CD14-positive monocyte (primary cell): ENCODE results near the gene BRMS1. TPM values are rescaled to one million over a fixed set of nuclear protein-coding genes. Genes with fewer than 3 reads are reported as not detected.
A peak's percentile ranks its signal among the peaks of the same experiment; 100 is the strongest.

Experiments
- DNase-seq, 3 donors: peaks; one replicate each; pipeline ENCODE4 v3.0.0-alpha.2; 2011 to 2022
- H2AFZ ChIP-seq: 2 replicates; pipeline ENCODE4 v1.6.0; 2012; ENCODE audit warnings: mild to moderate bottlenecking, low read depth, low read length, inconsistent platforms; ENCODE audit not compliant: insufficient read depth, poor library complexity, severe bottlenecking
- H3K27ac ChIP-seq, 2 donors: 1 replicate in 1 of 2; 2 replicates in 1 of 2; pipeline ENCODE4 v1.5.1; 2012 to 2013; ENCODE audit warnings: low read length in 2 of 2, control low read depth in 1 of 2, inconsistent platforms in 1 of 2, low read depth in 1 of 2, mild to moderate bottlenecking in 1 of 2
- H3K27me3 ChIP-seq, 2 donors: one replicate each; pipeline versions ENCODE4 v1.6.0 to v1.6.1; 2011 to 2013; ENCODE audit warnings: low read length in 2 of 2; ENCODE audit not compliant: control insufficient read depth in 2 of 2, insufficient read depth in 2 of 2
- H3K36me3 ChIP-seq, 2 donors: replicated peaks in 1 of 2; 1 replicate in 1 of 2; 2 replicates in 1 of 2; pipeline versions ENCODE4 v1.5.1 to v1.6.1; 2012 to 2013; ENCODE audit warnings: low read length in 2 of 2, control low read depth in 1 of 2, inconsistent platforms in 1 of 2, mild to moderate bottlenecking in 1 of 2; ENCODE audit not compliant: insufficient read depth in 2 of 2, control insufficient read depth in 1 of 2
- H3K4me1 ChIP-seq, 2 donors: 1 replicate in 1 of 2; 2 replicates in 1 of 2; pipeline versions ENCODE4 v1.5.1 to v1.6.1; 2012 to 2013; ENCODE audit warnings: low read length in 2 of 2, control low read depth in 1 of 2, inconsistent platforms in 1 of 2, mild to moderate bottlenecking in 1 of 2, moderate library complexity in 1 of 2; ENCODE audit not compliant: insufficient read depth in 2 of 2, control insufficient read depth in 1 of 2
- H3K4me2 ChIP-seq: replicated peaks from 2 replicates; pipeline ENCODE3; 2012; ENCODE audit warnings: low read length, moderate library complexity, mild to moderate bottlenecking; ENCODE audit not compliant: poor library complexity, severe bottlenecking; ENCODE audit errors: extremely low read depth
- H3K4me3 ChIP-seq, 3 experiments: fragments of 200-600 bp in 1 of 3; sonication (generic) in 1 of 3; replicated peaks in 1 of 3; 1 replicate in 2 of 3; 2 replicates in 1 of 3; pipeline ENCODE4 v1.5.1; 2011 to 2013; ENCODE audit warnings: low read length in 3 of 3, mild to moderate bottlenecking in 3 of 3, control low read depth in 2 of 3, low read depth in 2 of 3, inconsistent platforms in 1 of 3, moderate library complexity in 1 of 3
- H3K79me2 ChIP-seq: 2 replicates; pipeline ENCODE4 v1.6.0; 2012; ENCODE audit warnings: mild to moderate bottlenecking, control low read depth, inconsistent platforms, low read length, moderate library complexity; ENCODE audit not compliant: insufficient read depth
- H3K9ac ChIP-seq: 2 replicates; pipeline ENCODE4 v1.6.0; 2017; ENCODE audit warnings: low read length, mild to moderate bottlenecking; ENCODE audit not compliant: insufficient read depth, poor library complexity, severe bottlenecking
- H3K9me3 ChIP-seq, 2 donors: replicated peaks in 1 of 2; 1 replicate in 1 of 2; 2 replicates in 1 of 2; pipeline versions ENCODE4 v1.5.1 to v1.6.1; 2012 to 2013; ENCODE audit warnings: low read length in 2 of 2, control low read depth in 1 of 2; ENCODE audit not compliant: control insufficient read depth in 1 of 2, insufficient read depth in 1 of 2
- H4K20me1 ChIP-seq: 2 replicates; pipeline ENCODE4 v1.6.0; 2012; ENCODE audit warnings: mild to moderate bottlenecking, low read length, control low read depth, moderate library complexity; ENCODE audit not compliant: insufficient read depth
- H3K27ac Mint-ChIP-seq, 7 donors: one replicate each; pipeline ENCODE4 v1.8.0; 2020; ENCODE audit warnings: mild to moderate bottlenecking in 7 of 7, mixed read lengths in 7 of 7, moderate library complexity in 6 of 7, inconsistent platforms in 2 of 7
- H3K27me3 Mint-ChIP-seq, 3 donors: one replicate each; pipeline ENCODE4 v1.8.0; 2021 to 2022; ENCODE audit warnings: low read depth in 3 of 3, mild to moderate bottlenecking in 3 of 3, mixed read lengths in 3 of 3, moderate library complexity in 3 of 3, inconsistent platforms in 1 of 3
- H3K36me3 Mint-ChIP-seq, 2 donors: one replicate each; pipeline ENCODE4 v1.8.0; 2020; ENCODE audit warnings: mixed read lengths in 2 of 2, inconsistent platforms in 1 of 2, mild to moderate bottlenecking in 1 of 2
- H3K4me1 Mint-ChIP-seq: one replicate; pipeline ENCODE4 v1.8.0; 2020; ENCODE audit warnings: mild to moderate bottlenecking, mixed read lengths
- H3K4me3 Mint-ChIP-seq, 2 donors: one replicate each; pipeline ENCODE4 v1.8.0; 2020; ENCODE audit warnings: mild to moderate bottlenecking in 2 of 2, mixed read lengths in 2 of 2, moderate library complexity in 1 of 2
- H3K9me3 Mint-ChIP-seq, 7 donors: one replicate each; pipeline ENCODE4 v1.8.0; 2020 to 2022; ENCODE audit warnings: mixed read lengths in 7 of 7, mild to moderate bottlenecking in 6 of 7, moderate library complexity in 6 of 7, inconsistent platforms in 2 of 7
- WGBS: methylation state at CpG from one replicate; pipeline ENCODE4 v1.1.5; 2013; ENCODE audit warnings: missing lambda C conversion rate; ENCODE audit not compliant: insufficient coverage; 5-methylcytosine and 5-hydroxymethylcytosine counted together
- intact Hi-C, 2 donors: fragments of 100-400 bp; cut with micrococcal nuclease; formaldehyde crosslinking; loops; one replicate each; pipeline versions ENCODE4 v1.15.0 to v1.15.1; 2023
- polyA plus RNA-seq, 3 donors: library from polyadenylated mRNA; depleted of rRNA in 1 of 3; unstranded in 2 of 3; stranded (reverse) in 1 of 3; fragments of 300-500 nt in 2 of 3; fragments of >200 nt in 1 of 3; fragmentation: Illumina TruSeq in 2 of 3; gene quantifications; 1 replicate in 2 of 3; 2 replicates in 1 of 3; pipeline ENCODE4 v1.2.3, GENCODE V29; 2012 to 2021
- TF ChIP-seq, protein P1 (sequence below): fragments of 200-600 bp; IDR thresholded peaks from one replicate; pipeline ENCODE4 v1.8.0; 2022; ENCODE audit warnings: antibody characterized with exemption, mild to moderate bottlenecking

BRMS1 gene
- polyA plus RNA-seq, 3 donors: 49.0 to 65.2 (median 62.0) TPM

DNA sequence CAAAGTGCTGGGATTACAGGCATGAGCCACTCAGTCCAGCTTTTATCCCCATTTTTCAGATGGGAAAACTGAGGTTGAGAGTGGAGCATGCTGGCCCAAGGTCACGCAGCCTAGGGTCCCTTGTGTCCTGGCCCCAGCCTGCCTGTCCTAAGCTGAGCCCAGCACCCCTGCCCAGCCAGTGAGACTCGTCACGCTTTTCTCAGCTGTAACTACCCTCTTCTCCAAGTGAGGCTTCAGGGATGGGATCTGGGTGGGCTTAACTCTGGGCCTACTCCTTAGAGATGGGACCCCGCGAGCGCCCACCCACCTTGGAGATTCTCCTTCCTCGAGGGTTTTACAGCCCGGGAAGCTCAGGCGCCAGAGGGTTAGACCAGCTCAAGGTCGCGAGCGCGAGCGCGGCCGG lies 53.6 kb downstream of the BRMS1 start:
- H3K27ac Mint-ChIP-seq: no peak overlapping the region
- Histone ChIP-seq H3K4me3 (peak overlapping the region in 1 of 3 experiments; percentile 66), H3K27ac (no peak overlapping the region), H2AFZ (no peak overlapping the region), H3K36me3 (no peaks in the 10 kb centered on the region), H3K9me3 (peaks cover 0 to 11% of the 10 kb centered on the region in 2 donors), H3K4me1 (peaks cover 37 to 44% of the 10 kb centered on the region in 2 donors), H3K79me2 (no peaks in the 10 kb centered on the region), H3K9ac (no peak overlapping the region), H4K20me1 (no peaks in the 10 kb centered on the region), H3K27me3 (peaks cover 24 to 44% of the 10 kb centered on the region in 2 donors), H3K4me2 (peak overlapping the region; percentile 73)
- H3K36me3 Mint-ChIP-seq: peaks cover 4 to 9% of the 10 kb centered on the region in 2 donors
- peak overlapping the region; percentile 37 to 94 for H3K4me3 Mint-ChIP-seq
- DNase-seq: no peak
- WGBS: 7% methylated on average over 13 of the region's 16 CpGs
- H3K9me3 Mint-ChIP-seq: peaks cover 0 to 7% (median 4%) of the 10 kb centered on the region in 7 donors
- TF ChIP-seq, protein P1, sequence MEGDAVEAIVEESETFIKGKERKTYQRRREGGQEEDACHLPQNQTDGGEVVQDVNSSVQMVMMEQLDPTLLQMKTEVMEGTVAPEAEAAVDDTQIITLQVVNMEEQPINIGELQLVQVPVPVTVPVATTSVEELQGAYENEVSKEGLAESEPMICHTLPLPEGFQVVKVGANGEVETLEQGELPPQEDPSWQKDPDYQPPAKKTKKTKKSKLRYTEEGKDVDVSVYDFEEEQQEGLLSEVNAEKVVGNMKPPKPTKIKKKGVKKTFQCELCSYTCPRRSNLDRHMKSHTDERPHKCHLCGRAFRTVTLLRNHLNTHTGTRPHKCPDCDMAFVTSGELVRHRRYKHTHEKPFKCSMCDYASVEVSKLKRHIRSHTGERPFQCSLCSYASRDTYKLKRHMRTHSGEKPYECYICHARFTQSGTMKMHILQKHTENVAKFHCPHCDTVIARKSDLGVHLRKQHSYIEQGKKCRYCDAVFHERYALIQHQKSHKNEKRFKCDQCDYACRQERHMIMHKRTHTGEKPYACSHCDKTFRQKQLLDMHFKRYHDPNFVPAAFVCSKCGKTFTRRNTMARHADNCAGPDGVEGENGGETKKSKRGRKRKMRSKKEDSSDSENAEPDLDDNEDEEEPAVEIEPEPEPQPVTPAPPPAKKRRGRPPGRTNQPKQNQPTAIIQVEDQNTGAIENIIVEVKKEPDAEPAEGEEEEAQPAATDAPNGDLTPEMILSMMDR: no peak
- H3K27me3 Mint-ChIP-seq: peaks cover 36 to 49% (median 39%) of the 10 kb centered on the region in 3 donors
- peaks cover 36% of the 10 kb centered on the region for H3K4me1 Mint-ChIP-seq
- intact Hi-C loops: no loop called here

DNA sequence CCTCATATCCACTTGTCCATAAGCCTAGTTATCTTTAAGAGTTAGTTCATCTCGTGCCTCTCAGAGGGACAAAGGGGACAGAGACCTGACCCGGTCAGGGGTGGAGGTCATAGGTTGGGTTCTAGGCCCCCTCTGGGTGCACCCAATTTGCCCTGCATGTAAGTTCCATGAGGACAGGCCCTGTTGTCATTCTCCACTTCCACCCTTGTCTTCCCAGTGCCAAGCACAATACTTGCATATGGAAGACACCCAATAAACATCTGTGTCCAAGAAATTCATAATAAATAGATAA lies 54.6 kb downstream of the BRMS1 start:
- Histone ChIP-seq H3K36me3 (peaks cover 2% of the 10 kb centered on the region in 2 donors), H3K4me2 (no peak overlapping the region), H3K27me3 (peaks cover 24 to 44% of the 10 kb centered on the region in 2 donors), H3K79me2 (no peaks in the 10 kb centered on the region), H4K20me1 (peaks cover 6% of the 10 kb centered on the region), H3K4me3 (no peak overlapping the region), H3K27ac (no peak overlapping the region), H3K9me3 (peaks cover 0 to 11% of the 10 kb centered on the region in 2 donors), H3K4me1 (peaks cover 37 to 44% of the 10 kb centered on the region in 2 donors), H2AFZ (no peak overlapping the region), H3K9ac (no peak overlapping the region)
- DNase-seq: no peak
- intact Hi-C loops: no loop called here
- WGBS: no CpG with 5 or more reads among the region's 2 CpGs
- H3K27me3 Mint-ChIP-seq: peaks cover 33 to 49% (median 38%) of the 10 kb centered on the region in 3 donors
- peak overlapping the region in 1 of 2 donors; percentile 94 for H3K4me3 Mint-ChIP-seq
- peak overlapping the region in 1 of 7 donors; percentile 23 for H3K27ac Mint-ChIP-seq
- H3K4me1 Mint-ChIP-seq: peaks cover 36% of the 10 kb centered on the region
- peaks cover 0 to 7% (median 4%) of the 10 kb centered on the region in 7 donors for H3K9me3 Mint-ChIP-seq
- peaks cover 4 to 12% of the 10 kb centered on the region in 2 donors for H3K36me3 Mint-ChIP-seq
- TF ChIP-seq, protein P1: no peak
